Natural killer cell (primary cell): Measurements from ENCODE around the gene PVALEF. TPM values are rescaled to one million over a fixed set of nuclear protein-coding genes. Genes with fewer than 3 reads are reported as not detected.

Experiments
- ATAC-seq, 3 donors: fragments of 150-1000 bp in 2 of 3; fragments of 200-7000 bp in 1 of 3; cut with Tn5 transposase; 1 replicate in 1 of 3; 2 replicates in 2 of 3; pipeline ENCODE4 v1.10.0; 2021; ENCODE audit warnings: mild to moderate bottlenecking in 2 of 3, moderate library complexity in 2 of 3
- DNase-seq, 2 donors: peaks; one replicate each; pipeline versions ENCODE4 v3.0.0 to v3.0.0-alpha.2; 2013 to 2021; ENCODE audit warnings: mixed read lengths in 1 of 2
- H3K27ac ChIP-seq: one replicate; pipeline ENCODE4 v1.5.1; 2013; ENCODE audit warnings: mild to moderate bottlenecking, low read length
- H3K27me3 ChIP-seq: one replicate; pipeline ENCODE4 v1.6.1; 2013; ENCODE audit warnings: low read length; ENCODE audit not compliant: control insufficient read depth, insufficient read depth
- H3K36me3 ChIP-seq: one replicate; pipeline ENCODE4 v1.6.1; 2013; ENCODE audit warnings: low read length; ENCODE audit not compliant: control insufficient read depth, insufficient read depth
- H3K4me1 ChIP-seq: one replicate; pipeline ENCODE4 v1.6.1; 2013; ENCODE audit warnings: low read length; ENCODE audit not compliant: control insufficient read depth, insufficient read depth
- H3K4me3 ChIP-seq: one replicate; pipeline ENCODE4 v1.5.1; 2013; ENCODE audit warnings: low read length
- H3K9me3 ChIP-seq: one replicate; pipeline ENCODE4 v1.6.1; 2013; ENCODE audit warnings: low read length; ENCODE audit not compliant: control insufficient read depth, insufficient read depth
- H3K27ac Mint-ChIP-seq, 2 donors: one replicate each; pipeline ENCODE4 v1.8.0; 2022; ENCODE audit warnings: mild to moderate bottlenecking in 2 of 2, mixed read lengths in 2 of 2, moderate library complexity in 1 of 2
- H3K27me3 Mint-ChIP-seq, 2 donors: one replicate each; pipeline ENCODE4 v1.8.0; 2022; ENCODE audit warnings: low read depth in 2 of 2, mixed read lengths in 2 of 2
- H3K36me3 Mint-ChIP-seq: one replicate; pipeline ENCODE4 v1.8.0; 2022; ENCODE audit warnings: mixed read lengths
- H3K4me1 Mint-ChIP-seq, 2 donors: one replicate each; pipeline ENCODE4 v1.8.0; 2022; ENCODE audit warnings: mixed read lengths in 2 of 2
- H3K4me3 Mint-ChIP-seq: one replicate; pipeline ENCODE4 v1.8.0; 2022; ENCODE audit warnings: mild to moderate bottlenecking, moderate library complexity, mixed read lengths
- H3K9me3 Mint-ChIP-seq, 2 donors: one replicate each; pipeline ENCODE4 v1.8.0; 2022; ENCODE audit warnings: mixed read lengths in 2 of 2
- WGBS: methylation state at CpG from one replicate; pipeline ENCODE4 v1.1.7; 2013; ENCODE audit warnings: missing lambda C conversion rate; ENCODE audit not compliant: insufficient coverage; 5-methylcytosine and 5-hydroxymethylcytosine counted together
- intact Hi-C: fragments of 100-400 bp; cut with micrococcal nuclease; formaldehyde crosslinking; loops from one replicate; pipeline ENCODE4 v1.14.2; 2022
- total RNA-seq, 4 donors: library from RNA; stranded (reverse); fragments of 120-200 nt in 1 of 4; gene quantifications; one replicate each; pipeline versions ENCODE4 v1.2.3 to v1.2.4, GENCODE V29; 2013 to 2022
- TF ChIP-seq, protein P1 (sequence below): fragments of 200-600 bp; IDR thresholded peaks from one replicate; pipeline ENCODE4 v1.8.0; 2022; ENCODE audit warnings: antibody characterized with exemption

Gene PVALEF
- total RNA-seq, 3 donors from 2014 or later (not counting 1 experiment from before 2014, with no cell fraction given), result not detected

DNA sequence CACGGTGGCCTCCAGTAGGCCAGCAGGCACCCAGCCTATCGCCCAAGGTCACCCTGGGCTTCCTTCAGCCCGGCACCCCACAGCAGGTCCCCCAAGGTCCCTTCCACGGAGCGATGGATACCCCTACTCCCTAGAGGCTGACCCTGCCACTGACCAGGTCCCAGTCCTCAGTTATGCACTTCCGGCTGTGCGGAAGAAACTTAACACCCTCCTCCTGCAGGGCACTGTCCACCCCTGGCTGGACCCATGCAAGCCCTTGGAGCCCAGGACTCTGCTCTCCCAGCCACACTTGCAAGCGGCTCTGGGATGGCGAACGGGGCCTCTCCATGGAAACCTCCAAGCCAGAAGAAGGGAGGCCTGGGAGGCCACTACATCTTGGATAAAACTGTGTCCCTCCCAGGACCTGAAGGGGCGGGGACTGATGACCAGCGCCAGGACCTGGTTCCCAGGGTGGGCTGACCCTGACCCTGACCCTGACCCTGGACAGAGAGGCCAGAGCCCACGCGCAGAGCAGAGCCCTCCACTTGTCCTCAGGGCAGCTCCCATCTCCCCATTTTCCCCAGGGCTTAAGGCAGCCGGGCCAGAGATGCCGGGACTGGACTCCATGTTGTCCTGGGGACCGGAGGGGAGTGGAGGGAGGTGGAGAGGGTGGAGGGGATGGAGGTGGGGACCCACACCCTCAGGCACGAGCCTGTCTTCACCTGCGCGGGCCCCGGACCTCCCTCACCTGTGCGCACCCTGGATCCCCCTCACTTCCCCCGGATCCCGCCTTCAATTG lies 56.7 kb downstream of the PVALEF start:
- no peak for ATAC-seq
- H3K4me1 Mint-ChIP-seq, result peaks cover 13 to 14% of the 10 kb centered on the region in 2 donors

GRCh38 chr17:81222620-81222905 lies 57.3 kb downstream of the PVALEF start:
- peaks cover 14 to 16% of the 10 kb centered on the region in 2 donors for H3K4me1 Mint-ChIP-seq
- H3K9me3 ChIP-seq, result no peaks in the 10 kb centered on the region
- under 1% methylated on average over 30 of the region's 30 CpGs for WGBS
- no peaks in the 10 kb centered on the region for H3K36me3 ChIP-seq
- H3K4me3 Mint-ChIP-seq, result peak overlapping the region; percentile 82
- H3K27ac Mint-ChIP-seq, result peak overlapping the region in 1 of 2 donors; percentile 83
- H3K4me3 ChIP-seq, result peak overlapping the region; percentile 46
- no peaks in the 10 kb centered on the region for H3K36me3 Mint-ChIP-seq
- H3K27me3 ChIP-seq, result no peaks in the 10 kb centered on the region
- no peaks in the 10 kb centered on the region for H3K9me3 Mint-ChIP-seq
- ATAC-seq (no peak), DNase-seq (no peak)
- H3K4me1 ChIP-seq, result peaks cover 22% of the 10 kb centered on the region
- H3K27ac ChIP-seq, result no peak overlapping the region
- TF ChIP-seq, protein P1, sequence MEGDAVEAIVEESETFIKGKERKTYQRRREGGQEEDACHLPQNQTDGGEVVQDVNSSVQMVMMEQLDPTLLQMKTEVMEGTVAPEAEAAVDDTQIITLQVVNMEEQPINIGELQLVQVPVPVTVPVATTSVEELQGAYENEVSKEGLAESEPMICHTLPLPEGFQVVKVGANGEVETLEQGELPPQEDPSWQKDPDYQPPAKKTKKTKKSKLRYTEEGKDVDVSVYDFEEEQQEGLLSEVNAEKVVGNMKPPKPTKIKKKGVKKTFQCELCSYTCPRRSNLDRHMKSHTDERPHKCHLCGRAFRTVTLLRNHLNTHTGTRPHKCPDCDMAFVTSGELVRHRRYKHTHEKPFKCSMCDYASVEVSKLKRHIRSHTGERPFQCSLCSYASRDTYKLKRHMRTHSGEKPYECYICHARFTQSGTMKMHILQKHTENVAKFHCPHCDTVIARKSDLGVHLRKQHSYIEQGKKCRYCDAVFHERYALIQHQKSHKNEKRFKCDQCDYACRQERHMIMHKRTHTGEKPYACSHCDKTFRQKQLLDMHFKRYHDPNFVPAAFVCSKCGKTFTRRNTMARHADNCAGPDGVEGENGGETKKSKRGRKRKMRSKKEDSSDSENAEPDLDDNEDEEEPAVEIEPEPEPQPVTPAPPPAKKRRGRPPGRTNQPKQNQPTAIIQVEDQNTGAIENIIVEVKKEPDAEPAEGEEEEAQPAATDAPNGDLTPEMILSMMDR, result no peak
- no peaks in the 10 kb centered on the region for H3K27me3 Mint-ChIP-seq
- intact Hi-C loops, result no loop called here

More for the DNA sequence above, 56.7 kb downstream of the PVALEF start:
- H3K27ac ChIP-seq, result no peak overlapping the region
- intact Hi-C loops, result no loop called here
- no peaks in the 10 kb centered on the region for H3K27me3 ChIP-seq
- H3K4me3 Mint-ChIP-seq, result peak overlapping the region; percentile 82
- peak overlapping the region; percentile 46 for H3K4me3 ChIP-seq
- H3K4me1 ChIP-seq, result peaks cover 22% of the 10 kb centered on the region
- TF ChIP-seq, protein P1, result no peak
- WGBS, result 43% methylated on average over 23 of the region's 24 CpGs
- H3K27me3 Mint-ChIP-seq, result no peaks in the 10 kb centered on the region
- no peaks in the 10 kb centered on the region for H3K9me3 ChIP-seq
- H3K36me3 ChIP-seq, result no peaks in the 10 kb centered on the region
- H3K36me3 Mint-ChIP-seq, result no peaks in the 10 kb centered on the region
- no peak for DNase-seq
- no peaks in the 10 kb centered on the region for H3K9me3 Mint-ChIP-seq
- no peak overlapping the region for H3K27ac Mint-ChIP-seq

- peak; percentile 93 to 99 (median 93) for ATAC-seq
These were observed 57.8 kb downstream of the PVALEF start, which contains the start of gene CEP131 for GRCh38 chr17:81222906-81223761. Gene CEP131, minus strand, starts transcription at chr17:81222965. Its CDS starts 2,909 bp downstream, at chr17:81220056.

More at GRCh38 chr17:81222906-81223761, 57.8 kb downstream of the PVALEF start, which contains the start of gene CEP131:
- H3K4me1 ChIP-seq, result peaks cover 24% of the 10 kb centered on the region
- peak within 1 kb of the TSS; percentile 46 for H3K4me3 ChIP-seq
- H3K9me3 ChIP-seq, result no peaks in the 10 kb centered on the region
- peak; percentile 98 to 99 for DNase-seq
- H3K27ac ChIP-seq, result no peak within 1 kb of the TSS
- H3K4me3 Mint-ChIP-seq, result peak within 1 kb of the TSS; percentile 85
- TF ChIP-seq, protein P1, result no peak
- H3K27me3 Mint-ChIP-seq, result no peaks in the 10 kb centered on the region
- WGBS, result under 1% methylated on average over 78 of the region's 79 CpGs
- H3K27me3 ChIP-seq, result no peaks in the 10 kb centered on the region
- no peaks in the 10 kb centered on the region for H3K36me3 ChIP-seq
- H3K36me3 Mint-ChIP-seq, result no peaks in the 10 kb centered on the region
- H3K27ac Mint-ChIP-seq, result peak within 1 kb of the TSS; percentile 73 to 83
- H3K9me3 Mint-ChIP-seq, result no peaks in the 10 kb centered on the region
- peaks cover 17 to 22% of the 10 kb centered on the region in 2 donors for H3K4me1 Mint-ChIP-seq
- intact Hi-C loops, result loop anchor here (1.0 kb wide), 1 partner anchor 16 kb away; the partner anchor contains the start of genes NDUFAF8 and TEPSIN
